Aorta (tissue), 5 donors: ENCODE data around the gene MOGAT1. TPM values are rescaled to one million over a fixed set of nuclear protein-coding genes. Genes with fewer than 3 reads are reported as not detected.
A peak's percentile ranks its signal among the peaks of the same experiment; 100 is the strongest.

Experiments
- ATAC-seq: fragments of 200-7000 bp; cut with Tn5 transposase; one replicate; pipeline ENCODE4 v1.9.1; 2022; ENCODE audit warnings: moderate library complexity; ENCODE audit not compliant: low FRiP score
- DNase-seq, 2 donors: peaks; one replicate each; pipeline ENCODE4 v3.0.0-alpha.2; 2020
- H3K27ac ChIP-seq, 2 donors: one replicate each; pipeline ENCODE4 v1.5.1; 2013; ENCODE audit warnings: low read length in 2 of 2, mild to moderate bottlenecking in 2 of 2, moderate library complexity in 2 of 2, control low read depth in 1 of 2, inconsistent platforms in 1 of 2, low read depth in 1 of 2
- H3K27me3 ChIP-seq, 2 donors: one replicate each; pipeline ENCODE4 v1.6.1; 2013; ENCODE audit warnings: control low read depth in 1 of 2, low read length in 1 of 2, mild to moderate bottlenecking in 1 of 2, moderate library complexity in 1 of 2; ENCODE audit not compliant: insufficient read depth in 2 of 2, control insufficient read depth in 1 of 2
- H3K36me3 ChIP-seq, 2 donors: one replicate each; pipeline ENCODE4 v1.6.1; 2013; ENCODE audit warnings: control low read depth in 1 of 2, low read length in 1 of 2, mild to moderate bottlenecking in 1 of 2; ENCODE audit not compliant: insufficient read depth in 2 of 2, control insufficient read depth in 1 of 2
- H3K4me1 ChIP-seq, 2 donors: one replicate each; pipeline ENCODE4 v1.6.1; 2013; ENCODE audit warnings: low read length in 2 of 2, control low read depth in 1 of 2, mild to moderate bottlenecking in 1 of 2, moderate library complexity in 1 of 2; ENCODE audit not compliant: insufficient read depth in 2 of 2, control insufficient read depth in 1 of 2
- H3K4me3 ChIP-seq, 2 donors: one replicate each; pipeline ENCODE4 v1.5.1; 2013; ENCODE audit warnings: low read length in 2 of 2, control low read depth in 1 of 2, mild to moderate bottlenecking in 1 of 2
- H3K9me3 ChIP-seq: one replicate; pipeline ENCODE4 v1.6.1; 2013; ENCODE audit warnings: mild to moderate bottlenecking, low read length; ENCODE audit not compliant: control insufficient read depth
- WGBS, 2 donors: extraction: QIAGEN DNeasy Blood & Tissue Kit; methylation state at CpG; one replicate each; pipeline ENCODE4 v1.1.7; 2013; 5-methylcytosine and 5-hydroxymethylcytosine counted together
- intact Hi-C, 2 donors: fragments of 100-400 bp; cut with DNase I; formaldehyde crosslinking; loops; one replicate each; pipeline versions ENCODE4 v1.14.2 to v1.15.0; 2022
- polyA plus RNA-seq, 2 donors: library from polyadenylated mRNA; stranded (reverse); fragments of 200-250 nt; gene quantifications; one replicate each; pipeline ENCODE4 v1.2.3, GENCODE V29; 2013
- total RNA-seq, 2 donors: library from RNA; stranded (reverse); fragmentation: NEBNext Ultra II Directional; extraction: Animal tissue kit (Norgen Biotek cat#: 25700); gene quantifications; one replicate each; pipeline ENCODE4 v1.2.1, GENCODE V29; 2021
- donor health status: healthy with polysubstance abuse.
- donor health status: Bipolar disorder and iron deficiency.
- donor health status: DM: no; HTN: no; CAD: no.
- donor health status: DM: no; HTN: no; CAD: no.
- donor health status: DM: yes; HTN: yes; CAD: no.

The MOGAT1 gene
- total and polyA plus RNA-seq, 4 donors = not detected

DNA sequence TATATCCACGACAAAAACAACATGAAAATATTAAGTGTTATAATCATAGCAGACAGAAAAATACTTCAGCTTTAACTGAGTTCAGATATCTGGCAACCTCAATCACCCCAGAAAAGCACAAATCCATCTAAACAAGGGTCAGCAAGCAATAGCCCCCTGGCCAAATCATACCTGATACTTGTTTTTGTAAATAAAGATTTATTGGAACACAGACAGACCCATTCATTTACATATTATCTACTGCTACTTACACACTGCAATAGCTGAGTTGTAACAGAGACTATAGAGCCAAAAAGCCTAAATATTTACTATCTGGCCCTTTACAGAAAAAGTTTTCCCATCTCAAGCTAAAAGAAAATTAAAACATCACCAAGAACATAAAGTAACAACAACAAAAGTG lies 28.3 kb upstream of the MOGAT1 start:
- ATAC-seq = no peak
- H3K9me3 ChIP-seq = no peaks in the 10 kb centered on the region
- H3K27me3 ChIP-seq = no peaks in the 10 kb centered on the region
- no peak overlapping the region for H3K27ac ChIP-seq
- intact Hi-C loops = no loop called here
- no peaks in the 10 kb centered on the region for H3K4me1 ChIP-seq
- no peak overlapping the region for H3K4me3 ChIP-seq
- H3K36me3 ChIP-seq = peaks cover 0 to 4% of the 10 kb centered on the region in 2 donors
- 90 to 95% methylated on average over 1 of the region's 1 CpG for WGBS, 2 donors
- no peak for DNase-seq

DNA sequence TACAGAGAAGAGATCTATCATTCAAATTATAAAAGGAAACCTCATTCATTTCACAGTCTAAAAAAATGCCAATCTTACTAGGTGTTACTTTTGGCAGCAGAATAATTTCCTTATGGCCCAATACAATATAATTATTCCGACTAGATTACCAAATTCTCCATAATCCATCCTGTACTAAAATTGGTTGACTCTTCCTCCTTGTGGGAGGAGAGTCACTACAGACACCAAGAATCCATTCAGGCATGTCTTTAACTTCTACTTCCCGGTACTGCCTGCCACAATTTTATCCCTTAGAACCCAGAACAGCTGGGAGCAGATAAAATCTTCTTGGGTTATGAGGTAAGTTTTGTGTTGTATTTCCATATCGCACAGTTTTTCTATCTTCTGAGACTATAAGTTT lies 25.4 kb upstream of the MOGAT1 start:
- WGBS, 2 donors = 86 to 90% methylated on average over 3 of the region's 3 CpGs

DNA sequence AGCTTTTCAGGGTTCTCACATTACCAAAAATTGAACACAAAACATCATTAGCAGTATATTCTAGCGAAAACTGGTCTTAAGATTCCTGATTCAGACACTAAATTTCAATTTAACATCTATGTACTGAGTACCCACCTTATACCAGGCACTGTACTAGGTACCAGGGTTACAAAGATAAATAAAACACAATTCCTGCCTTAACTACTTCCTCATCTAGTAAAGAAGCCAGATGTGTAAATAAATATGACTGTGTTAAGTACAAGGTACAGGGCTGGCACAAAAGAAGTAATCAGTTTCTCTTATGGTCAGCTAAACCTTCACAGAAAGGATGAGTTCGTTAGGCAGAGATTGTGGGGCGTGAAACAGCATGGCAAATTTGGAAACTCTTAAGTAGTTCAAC lies 21.7 kb upstream of the MOGAT1 start:
- Histone ChIP-seq H3K27ac (no peak overlapping the region), H3K9me3 (no peaks in the 10 kb centered on the region), H3K36me3 (peaks cover 0 to 4% of the 10 kb centered on the region in 2 donors), H3K27me3 (no peaks in the 10 kb centered on the region), H3K4me3 (no peak overlapping the region), H3K4me1 (no peaks in the 10 kb centered on the region)
- intact Hi-C loops = no loop called here
- WGBS, 2 donors = 95% methylated on average over 3 of the region's 3 CpGs
- no peak for DNase-seq
- no peak for ATAC-seq

More for the DNA sequence above, 25.4 kb upstream of the MOGAT1 start:
- Histone ChIP-seq H3K36me3 (peaks cover 0 to 4% of the 10 kb centered on the region in 2 donors), H3K27ac (no peak overlapping the region), H3K9me3 (no peaks in the 10 kb centered on the region), H3K27me3 (no peaks in the 10 kb centered on the region), H3K4me1 (no peaks in the 10 kb centered on the region), H3K4me3 (no peak overlapping the region)
- ATAC-seq (no peak), DNase-seq (no peak)
- intact Hi-C loops = no loop called here

DNA sequence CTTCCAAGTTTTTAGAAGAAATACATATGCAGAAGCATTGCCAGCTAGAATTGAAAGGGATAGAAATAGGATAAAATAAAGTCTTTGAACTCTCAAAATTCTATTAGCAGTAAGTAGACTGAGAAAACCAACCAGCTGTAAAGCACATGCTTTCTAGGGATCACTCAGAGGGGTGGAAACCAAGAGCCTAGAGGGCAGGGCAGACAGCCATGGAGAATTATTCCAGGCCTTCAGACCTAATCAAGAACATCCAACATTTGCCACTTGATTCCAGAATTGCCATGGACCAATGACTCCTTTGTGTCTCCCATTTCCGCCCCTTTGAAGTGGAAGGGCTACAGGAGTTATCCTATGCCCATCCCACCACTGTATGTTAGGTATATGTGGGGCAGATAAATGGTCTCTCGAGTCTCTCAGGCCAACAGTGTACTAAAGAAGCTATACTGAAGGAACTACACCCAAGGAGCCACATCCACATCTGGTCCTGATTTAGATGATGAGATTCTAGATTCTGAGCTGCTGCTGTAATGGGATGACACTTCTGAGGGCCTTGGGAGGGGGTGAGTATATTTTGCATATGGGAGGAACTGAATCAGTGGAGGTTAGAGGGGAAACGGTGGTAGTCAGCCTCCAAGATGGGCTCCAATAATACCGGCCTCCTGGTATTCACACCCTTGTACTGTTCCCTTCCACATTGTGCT lies 19.6 kb upstream of the MOGAT1 start:
- ATAC-seq (no peak), DNase-seq (no peak)
- H3K27ac ChIP-seq = no peak overlapping the region
- intact Hi-C loops = no loop called here
- no peaks in the 10 kb centered on the region for H3K9me3 ChIP-seq
- H3K4me3 ChIP-seq = no peak overlapping the region
- 87 to 89% methylated on average over 4 of the region's 4 CpGs for WGBS, 2 donors
- H3K27me3 ChIP-seq = no peaks in the 10 kb centered on the region
- peaks cover 0 to 4% of the 10 kb centered on the region in 2 donors for H3K36me3 ChIP-seq
- H3K4me1 ChIP-seq = no peaks in the 10 kb centered on the region

DNA sequence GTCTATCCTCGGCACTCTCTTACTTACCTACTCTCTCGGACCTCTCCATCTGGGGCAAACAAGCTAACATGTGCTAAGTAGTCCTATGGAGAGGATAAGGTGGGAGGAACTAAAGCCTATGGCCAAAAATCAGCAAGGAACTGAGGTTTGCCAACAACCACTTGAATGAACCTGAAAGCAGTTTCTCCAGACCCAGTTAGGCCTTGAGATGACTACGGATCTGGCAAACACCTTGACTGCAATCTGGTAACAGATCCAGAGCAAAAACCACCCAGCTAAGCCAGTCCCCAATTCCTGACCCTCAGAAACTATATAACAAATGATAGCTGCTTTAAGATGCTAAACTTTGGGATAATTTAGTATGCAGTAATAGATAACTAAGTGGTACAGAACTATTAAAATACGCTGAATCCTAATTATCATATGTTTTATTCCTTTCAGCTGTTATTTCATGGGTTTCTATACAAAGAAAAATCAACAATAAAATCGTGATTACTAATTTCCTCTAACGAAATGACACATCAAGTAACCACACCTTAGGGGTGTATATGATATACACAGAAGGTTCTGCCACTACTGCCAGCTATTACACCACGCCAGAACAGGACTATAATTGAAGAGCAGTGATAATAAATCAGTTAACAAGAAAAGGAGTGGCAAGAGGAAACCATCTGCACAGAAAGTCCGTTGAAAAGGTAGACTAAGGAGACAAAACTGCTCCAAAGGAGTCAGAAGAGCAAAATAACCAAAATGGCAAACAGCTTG lies 18.8 kb upstream of the MOGAT1 start:
- WGBS, 2 donors = 82 to 86% methylated on average over 8 of the region's 8 CpGs
- no peak overlapping the region for H3K4me3 ChIP-seq
- DNase-seq = no peak
- intact Hi-C loops = no loop called here
- H3K27ac ChIP-seq = no peak overlapping the region
- no peaks in the 10 kb centered on the region for H3K9me3 ChIP-seq
- H3K36me3 ChIP-seq = peaks cover 0 to 2% of the 10 kb centered on the region in 2 donors
- no peaks in the 10 kb centered on the region for H3K27me3 ChIP-seq
- no peaks in the 10 kb centered on the region for H3K4me1 ChIP-seq
- ATAC-seq = no peak

DNA sequence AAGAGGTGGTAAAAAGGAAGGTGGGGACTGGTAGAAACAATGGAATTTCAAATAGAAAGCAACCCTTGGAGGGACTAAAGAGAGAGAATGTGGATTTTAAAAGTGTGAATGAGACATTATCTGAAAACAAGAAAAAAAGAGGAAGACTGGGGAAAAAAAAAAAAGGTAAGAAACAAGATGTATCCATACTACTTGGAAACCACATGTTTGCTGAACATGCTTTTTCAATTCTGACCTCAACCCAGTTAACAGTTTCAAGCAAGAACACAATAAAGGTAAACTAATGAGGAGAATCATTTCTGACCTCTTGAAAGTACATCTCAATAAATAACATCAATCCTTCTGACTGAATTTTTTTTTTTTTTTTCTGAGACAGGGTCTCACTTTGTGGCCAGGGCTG lies 18.2 kb upstream of the MOGAT1 start:
- H3K9me3 ChIP-seq = no peaks in the 10 kb centered on the region
- no peaks in the 10 kb centered on the region for H3K27me3 ChIP-seq
- no peaks in the 10 kb centered on the region for H3K36me3 ChIP-seq
- ATAC-seq = no peak
- intact Hi-C loops = no loop called here
- no peaks in the 10 kb centered on the region for H3K4me1 ChIP-seq
- no peak for DNase-seq
- H3K4me3 ChIP-seq = no peak overlapping the region
- H3K27ac ChIP-seq = no peak overlapping the region

DNA sequence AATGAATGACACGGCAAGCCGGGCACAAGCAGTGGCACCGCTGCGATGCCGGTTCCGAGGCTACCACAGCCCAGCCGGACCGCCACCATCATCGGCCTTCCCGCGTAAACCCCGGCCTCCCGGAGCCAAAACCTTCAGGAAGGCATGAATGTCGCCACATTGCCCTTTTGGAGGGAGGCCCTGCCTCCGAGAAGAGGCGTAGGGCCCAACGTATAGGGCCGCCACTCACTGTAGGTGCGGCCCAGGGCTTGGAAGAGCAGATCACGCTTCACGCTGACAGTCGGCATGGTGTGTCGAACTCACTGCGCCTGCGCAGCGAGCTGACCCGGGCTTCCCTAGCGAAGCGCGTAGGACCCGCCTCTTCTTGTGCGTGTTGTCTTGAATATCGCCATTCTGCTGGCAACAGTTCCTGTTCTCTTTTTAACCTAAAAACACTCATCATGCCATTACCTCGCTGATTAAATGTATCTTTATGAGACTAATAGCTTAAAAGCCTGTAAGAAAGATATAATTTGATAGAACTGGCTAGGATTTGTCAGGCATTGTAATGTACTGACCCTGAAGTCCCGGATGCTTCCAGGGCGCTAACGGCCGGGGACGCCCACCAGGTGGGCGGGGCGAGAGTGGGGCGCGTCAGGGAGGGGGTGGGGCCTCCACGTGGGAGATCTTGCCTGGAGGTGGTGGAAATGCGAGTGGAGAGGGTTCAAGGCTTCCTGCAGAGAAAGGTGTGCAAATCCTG lies 15.5 kb upstream of the MOGAT1 start, which contains the start of gene FARSB:
Gene FARSB, minus strand, starts transcription at position 306 of the 739 bp plus-strand sequence. Its CDS starts 19 bp downstream, at position 287.
- WGBS, 2 donors = 0 to 1% methylated on average over 45 of the region's 45 CpGs
- Histone ChIP-seq H3K9me3 (no peaks in the 10 kb centered on the region), H3K4me3 (peak within 1 kb of the TSS; percentile 52 to 75), H3K4me1 (no peaks in the 10 kb centered on the region), H3K27ac (peak within 1 kb of the TSS in 1 of 2 donors; percentile 0), H3K36me3 (no peaks in the 10 kb centered on the region), H3K27me3 (no peaks in the 10 kb centered on the region)
- ATAC-seq (peak; percentile 99), DNase-seq (peak; percentile 97)
- intact Hi-C loops = no loop called here

DNA sequence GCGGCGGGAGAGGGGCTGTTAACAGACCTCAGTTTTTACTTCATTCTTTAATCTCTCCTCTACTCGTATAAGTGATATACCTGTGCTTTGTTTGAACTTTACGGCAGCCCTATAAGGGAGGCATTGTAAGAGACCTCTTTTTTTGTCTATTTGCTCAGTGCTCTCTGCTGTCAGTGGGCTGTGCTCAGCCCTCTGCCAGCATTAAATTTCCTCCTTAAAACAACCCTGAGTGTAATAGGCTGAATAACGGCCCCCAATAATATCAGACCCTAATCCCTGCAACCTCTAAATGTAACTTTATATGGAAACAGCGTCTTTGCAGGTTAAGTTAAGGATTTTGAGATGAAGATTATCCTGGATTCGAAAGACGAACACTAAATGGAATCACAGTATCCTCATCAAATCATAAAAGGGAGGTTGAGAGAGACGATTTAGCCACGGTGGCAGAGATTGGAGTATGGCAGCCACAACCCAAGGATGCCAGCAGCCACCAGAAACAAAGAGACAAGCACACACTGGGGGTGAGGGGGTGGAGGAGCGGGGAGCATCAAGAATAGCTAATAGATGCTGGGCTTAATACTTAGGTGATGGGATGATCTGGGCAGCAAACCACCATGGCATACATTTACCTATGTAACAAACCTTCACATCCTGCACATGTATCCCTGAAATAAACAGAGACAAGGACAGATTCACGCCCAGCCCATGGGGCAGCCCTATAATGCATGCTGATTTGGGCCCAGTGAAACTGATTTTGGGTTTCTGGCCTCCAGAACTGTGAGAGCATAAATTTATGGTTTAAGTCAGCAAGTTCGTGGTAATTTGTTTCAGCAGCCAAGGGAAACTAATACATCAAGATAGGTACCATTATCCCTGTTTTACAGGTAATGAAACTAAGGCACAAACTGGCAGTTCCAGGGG lies 14.7 kb upstream of the MOGAT1 start:
- H3K36me3 ChIP-seq = no peaks in the 10 kb centered on the region
- WGBS, 2 donors = 17 to 20% methylated on average over 13 of the region's 13 CpGs
- H3K4me1 ChIP-seq = no peaks in the 10 kb centered on the region
- H3K4me3 ChIP-seq = peak overlapping the region; percentile 52
- no peaks in the 10 kb centered on the region for H3K9me3 ChIP-seq
- no peaks in the 10 kb centered on the region for H3K27me3 ChIP-seq
- ATAC-seq (peak; percentile 1), DNase-seq (no peak)
- no peak overlapping the region for H3K27ac ChIP-seq
- intact Hi-C loops = no loop called here
